DMS79 treated with DMSO at 0.1 percent for 48 hours (cell line): ENCODE data around the gene MUC16.
"Not testable (repeated sequence)": the region's sequence is repeated elsewhere in the genome, so short reads cannot be mapped to it uniquely, and the experiment has no call there.

Experiments
- DNase-seq: peaks from one replicate; lab custom pipeline; 2025; lab: John Stamatoyannopoulos, UW

Gene MUC16

DNA sequence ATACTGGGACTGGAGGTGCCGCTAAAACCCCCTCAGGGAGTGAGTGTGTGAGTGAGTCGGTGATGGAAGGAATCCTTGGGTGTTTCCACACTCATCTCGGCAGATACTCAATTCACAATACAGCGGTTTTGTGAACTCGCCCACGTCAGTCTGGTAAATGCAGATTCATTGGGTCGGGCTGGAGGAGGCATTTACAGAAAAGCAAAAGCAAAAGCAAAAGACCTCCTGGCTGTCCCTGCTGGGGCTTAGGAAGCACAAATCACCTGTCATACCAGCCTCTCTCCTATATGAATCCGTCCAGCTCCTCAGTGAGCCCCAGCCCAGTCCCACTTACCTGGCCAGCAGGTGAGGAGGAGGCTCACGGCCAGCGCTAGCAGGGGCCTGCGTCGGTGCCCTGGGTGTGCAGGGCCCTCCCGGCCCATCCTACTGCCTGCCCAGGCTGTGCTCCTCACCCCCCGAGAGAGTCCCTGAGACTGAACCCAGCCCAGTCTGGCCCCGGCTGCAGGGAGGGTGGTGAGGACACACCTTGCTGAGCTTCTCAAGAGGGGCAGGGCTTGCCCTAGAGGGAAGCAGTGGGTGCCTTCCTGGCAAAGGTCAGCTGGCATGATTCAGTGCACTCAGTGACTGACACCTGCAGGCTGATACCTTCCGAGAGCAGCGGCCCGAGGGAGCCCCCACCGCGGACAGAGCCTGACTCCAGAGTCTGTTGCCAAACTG, at the start of gene MUC16:
MUC16 (minus strand) TSS at position 475 of the 717 bp plus-strand sequence.
- no peak for DNase-seq

DNA sequence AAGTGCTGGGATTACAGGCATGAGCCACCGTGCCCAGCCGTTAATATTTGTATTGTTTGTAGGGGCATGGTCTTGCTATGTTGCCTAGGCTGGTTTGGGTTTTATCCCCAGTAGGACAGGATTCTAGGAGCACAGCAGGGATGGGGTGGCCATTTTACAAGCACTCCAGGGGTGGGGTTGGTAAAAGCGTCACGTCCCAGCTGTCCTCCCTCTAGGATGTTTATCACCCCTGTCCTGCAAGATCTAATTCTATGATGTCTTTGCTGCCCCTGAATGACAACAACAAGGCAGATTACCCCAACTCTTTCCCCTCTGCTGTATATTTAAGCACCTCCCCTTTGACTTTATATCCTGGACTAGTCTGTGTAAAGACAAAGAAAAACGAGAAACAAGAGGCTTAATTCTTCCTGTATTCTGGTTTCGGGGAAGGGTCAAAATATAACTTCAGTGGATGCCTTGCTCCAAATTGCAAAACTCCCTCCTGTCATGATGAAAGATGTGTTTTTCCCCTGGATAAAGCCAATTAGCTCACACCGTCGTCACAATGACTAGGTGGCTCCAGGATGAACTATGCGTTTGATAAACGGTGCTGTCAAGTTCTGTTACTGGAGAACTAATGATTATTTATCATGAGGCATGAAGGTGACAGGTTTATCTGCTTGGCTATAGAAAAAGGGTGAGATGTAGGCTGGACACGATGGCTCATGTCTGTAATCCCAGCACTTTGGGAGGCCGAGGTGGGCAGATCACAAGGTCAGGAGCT, 48.9 kb upstream of the MUC16 start:
- no peak for DNase-seq

DNA sequence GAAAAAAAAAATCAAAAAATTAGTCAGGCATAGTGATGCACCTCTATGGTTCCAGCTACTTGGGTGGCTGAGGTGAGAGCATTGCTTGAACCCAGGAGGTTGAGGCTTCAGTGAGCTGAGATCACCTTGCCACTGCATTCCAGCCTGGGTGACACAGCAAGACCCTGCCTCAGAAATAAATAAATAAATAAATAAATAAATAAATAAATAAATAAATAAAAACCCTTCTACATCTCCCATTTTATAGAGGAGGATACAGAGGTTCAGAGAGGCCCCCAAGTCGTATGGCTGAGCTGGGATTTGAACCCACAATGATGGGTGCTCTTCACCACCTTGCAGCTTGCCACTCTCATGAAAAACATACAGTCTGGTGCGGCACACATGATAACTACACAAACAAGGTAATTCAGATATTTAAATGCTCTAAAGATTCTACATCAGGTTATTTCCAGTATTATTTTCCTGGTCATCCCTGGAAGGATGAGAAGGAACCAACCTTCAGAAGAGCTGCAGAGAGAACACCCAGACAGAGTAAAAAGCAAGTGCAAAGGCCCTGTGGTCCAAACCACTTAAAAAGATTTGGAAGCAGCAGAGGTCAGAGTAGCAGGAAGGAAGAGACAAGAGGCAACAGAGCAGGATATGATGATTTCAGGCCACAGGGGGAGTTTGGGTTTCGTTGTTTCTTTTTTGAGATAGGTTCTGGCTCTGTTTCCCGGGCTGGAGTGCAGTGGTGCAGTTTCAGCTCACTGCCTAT, 47.5 kb upstream of the MUC16 start:
- no peak for DNase-seq

DNA sequence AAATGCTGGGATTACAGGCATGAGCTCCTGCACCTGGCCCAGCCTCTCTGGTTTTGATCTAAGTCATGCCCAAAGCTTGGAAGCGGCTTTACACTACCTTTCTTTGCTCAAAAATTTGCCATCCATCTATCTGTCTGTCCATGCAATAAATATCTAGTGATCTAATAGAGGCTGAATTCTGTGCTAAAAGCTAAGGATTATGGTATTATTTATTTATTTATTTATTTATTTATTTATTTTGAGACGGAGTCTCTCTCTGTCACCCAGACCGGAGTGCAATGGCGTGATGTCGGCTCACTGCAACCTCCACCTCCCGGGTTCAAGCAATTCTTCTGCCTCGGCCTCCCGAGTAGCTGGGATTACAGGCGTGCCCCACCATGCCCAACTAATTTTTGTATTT, 45.9 kb upstream of the MUC16 start:
- not testable (repeated sequence) for DNase-seq

DNA sequence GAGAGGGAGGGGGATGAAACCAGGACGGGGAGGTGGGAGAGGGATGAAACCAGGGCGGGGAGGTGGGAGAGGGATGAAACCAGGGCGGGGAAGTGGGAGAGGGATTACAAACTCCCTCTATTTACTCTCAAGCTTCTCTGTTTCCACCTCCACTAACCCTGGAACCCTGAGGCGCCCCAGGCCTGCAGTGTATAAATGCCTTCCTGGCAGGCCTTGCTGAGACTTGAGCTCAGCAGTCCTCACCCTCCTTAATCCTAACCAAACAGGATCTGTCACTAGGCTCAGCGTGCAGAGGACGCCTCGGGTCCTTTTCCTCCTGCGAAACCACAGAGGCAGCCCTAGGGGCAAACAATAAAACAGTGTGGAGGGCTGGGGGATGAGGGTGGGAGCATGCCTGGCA, 44.6 kb upstream of the MUC16 start:
- DNase-seq, result no peak

DNA sequence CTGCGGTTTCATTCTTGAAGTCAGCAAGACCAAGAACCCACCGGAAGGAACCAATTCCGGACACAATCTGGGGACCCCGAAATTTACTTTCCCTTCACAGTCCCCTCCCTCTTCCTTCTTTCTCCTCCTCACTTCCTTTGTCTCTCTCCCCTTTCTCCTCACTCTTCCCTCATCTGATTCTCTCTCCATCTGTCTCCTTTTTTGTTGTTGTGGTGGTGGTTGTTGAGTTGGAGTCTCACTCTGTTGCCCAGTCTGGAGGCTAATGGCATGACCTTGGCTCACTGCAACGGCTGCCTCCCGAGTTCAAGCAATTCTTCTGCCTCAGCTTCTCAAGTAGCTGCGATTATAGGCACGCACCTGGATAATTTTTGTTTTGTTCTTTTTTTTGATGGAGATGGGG, 44.0 kb upstream of the MUC16 start:
- DNase-seq, result no peak

DNA sequence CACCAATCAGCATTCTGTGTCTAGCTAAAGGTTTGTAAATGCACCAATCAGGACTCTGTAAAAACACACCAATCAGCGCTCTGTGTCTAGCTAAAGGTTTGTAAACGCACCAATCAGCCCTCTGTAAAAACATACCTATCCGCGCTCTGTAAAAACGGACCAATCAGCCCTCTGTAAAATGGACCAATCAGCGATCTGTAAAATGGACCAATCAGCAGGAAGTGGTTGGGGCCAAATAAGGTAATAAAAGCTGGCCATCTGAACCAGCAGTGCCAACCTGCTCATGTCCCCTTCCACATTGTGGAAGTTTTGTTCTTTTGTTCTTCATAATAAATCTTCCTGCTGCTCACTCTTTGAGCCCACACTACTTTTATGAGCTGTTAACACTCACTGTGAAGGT, 43.5 kb upstream of the MUC16 start:
- DNase-seq, result not testable (repeated sequence)

DNA sequence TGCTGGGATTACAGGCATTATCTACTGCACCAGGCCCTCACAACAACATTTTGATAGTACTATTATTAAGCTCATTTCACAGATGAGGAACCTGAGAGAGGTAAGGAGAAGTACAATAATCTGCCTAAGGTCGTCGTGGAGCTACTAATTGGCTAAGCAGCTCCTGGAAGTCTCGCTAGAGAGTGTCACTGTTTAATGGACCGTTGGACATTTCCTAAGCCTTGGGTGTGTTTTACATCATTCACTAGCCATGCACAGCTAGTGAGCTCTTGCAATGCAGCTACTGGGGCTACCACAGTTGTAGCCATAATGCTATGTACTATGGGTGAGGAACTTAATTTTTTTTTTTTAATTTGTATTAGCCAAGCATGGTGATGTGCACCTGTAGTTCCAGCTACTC, 42.7 kb upstream of the MUC16 start:
- DNase-seq, result no peak

DNA sequence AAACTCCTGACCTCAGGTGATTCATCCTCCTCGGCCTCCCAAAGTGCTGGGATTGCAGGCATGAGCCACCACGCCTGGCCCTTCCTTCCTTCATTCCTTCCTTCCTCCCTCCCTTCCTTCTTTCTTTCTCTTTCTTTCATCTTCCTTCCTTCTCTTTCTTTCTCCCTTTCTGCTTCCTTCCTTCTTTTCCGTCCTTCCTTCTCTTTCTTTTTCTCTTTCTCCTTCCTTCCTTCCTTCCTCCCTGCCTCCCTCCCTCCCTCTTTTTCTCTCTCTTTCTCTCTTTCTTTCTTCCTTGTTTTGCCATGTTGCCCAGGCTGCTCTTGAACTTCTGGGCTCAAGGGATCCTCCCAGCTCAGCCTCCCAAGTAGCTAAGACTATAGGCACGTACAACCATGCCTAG, 36.5 kb upstream of the MUC16 start:
- no peak for DNase-seq

DNA sequence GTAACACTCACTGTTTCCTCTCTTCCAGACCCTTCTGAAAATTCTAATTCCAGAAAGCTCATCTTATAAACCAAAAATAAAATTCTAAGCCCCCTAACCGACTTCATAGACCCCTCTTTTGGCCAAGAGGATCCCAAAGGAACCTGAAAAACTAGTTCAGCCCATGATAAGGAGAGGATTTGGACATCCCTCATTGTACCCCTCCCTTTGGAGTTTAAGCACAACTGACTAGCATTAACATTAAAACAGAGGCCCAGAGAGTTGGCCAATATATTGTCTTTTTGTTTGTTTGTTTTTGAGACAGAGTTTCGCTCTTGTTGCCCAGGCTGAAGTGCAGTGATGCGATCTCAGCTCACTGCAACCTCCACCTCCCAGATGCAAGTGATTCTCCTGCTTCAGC, 34.2 kb upstream of the MUC16 start:
- DNase-seq, result no peak

DNA sequence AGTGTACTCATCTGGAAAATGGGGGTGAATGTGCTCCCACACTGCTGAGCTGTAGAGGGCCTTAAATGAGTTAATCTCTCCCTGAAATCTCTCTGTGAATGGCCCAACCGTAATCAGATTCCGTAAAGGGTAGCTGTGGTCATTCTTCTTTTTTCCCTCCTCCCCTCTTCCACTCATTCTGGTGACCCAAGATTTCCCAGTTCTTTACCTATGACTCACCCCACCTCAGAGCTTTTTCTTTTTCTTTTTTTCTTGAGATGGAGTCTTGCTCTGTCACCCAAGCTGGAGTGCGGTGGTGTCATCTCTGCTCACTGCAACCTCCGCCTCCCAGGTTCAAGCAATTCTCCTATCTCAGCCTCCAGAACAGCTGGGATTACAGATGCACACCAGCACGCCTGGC, 33.3 kb upstream of the MUC16 start:
- no peak for DNase-seq

DNA sequence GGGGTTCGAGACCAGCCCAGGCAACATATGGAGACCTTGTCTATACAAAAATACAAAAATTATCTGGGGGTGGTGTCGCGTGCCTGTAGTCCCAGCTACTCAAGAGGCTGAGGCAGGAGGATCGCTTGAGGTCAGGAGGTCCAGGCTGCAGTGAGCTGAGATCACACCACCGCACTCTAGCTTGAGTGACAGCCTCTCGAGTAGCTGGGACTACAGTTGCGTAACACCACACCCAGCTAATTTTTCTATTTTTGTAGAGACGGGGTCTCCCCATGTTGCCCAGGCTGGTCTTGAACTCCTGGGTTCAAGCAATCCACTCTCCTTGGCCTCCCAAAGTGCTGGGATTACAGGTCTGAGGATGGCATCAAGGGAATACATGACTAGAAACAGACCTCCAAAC, 30.8 kb upstream of the MUC16 start:
- DNase-seq, result no peak

DNA sequence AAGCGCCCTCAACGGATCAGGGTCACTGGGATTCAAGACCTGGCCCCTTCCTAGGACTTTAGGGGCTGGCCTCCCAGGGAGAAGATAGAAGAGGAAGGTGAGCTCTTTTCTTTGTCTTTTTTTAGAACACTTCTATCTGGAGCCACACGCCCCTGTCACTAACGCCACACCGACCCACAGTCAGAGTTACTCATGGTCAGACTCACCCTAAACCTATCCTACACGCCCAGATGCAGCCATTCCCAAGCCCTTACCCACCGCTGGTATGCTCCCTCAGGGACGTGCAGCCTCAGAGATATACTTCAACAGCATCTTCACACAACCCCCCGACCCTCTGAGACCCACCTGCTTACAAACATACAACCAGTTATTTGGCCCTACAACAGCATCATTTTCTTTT, 29.9 kb upstream of the MUC16 start:
- no peak for DNase-seq

DNA sequence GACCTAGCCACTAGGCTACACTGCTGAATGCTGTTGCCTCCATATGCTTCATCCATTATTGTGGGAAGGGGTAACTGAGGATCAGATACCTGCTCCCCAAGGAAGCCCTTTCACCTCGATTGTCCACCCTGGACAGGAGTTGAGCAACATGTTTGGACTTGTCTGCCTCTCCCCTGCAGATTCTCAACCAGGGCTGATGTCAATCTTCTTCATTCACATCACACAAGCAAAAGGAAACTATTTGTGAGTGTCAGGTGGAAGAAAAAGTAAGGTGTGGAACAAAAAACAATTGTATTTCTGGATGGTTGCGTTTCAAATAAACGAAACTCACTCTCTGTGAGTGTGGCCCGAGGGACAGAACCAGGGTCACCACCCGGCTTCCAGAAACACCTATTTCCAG, 29.5 kb upstream of the MUC16 start:
- DNase-seq, result no peak

DNA sequence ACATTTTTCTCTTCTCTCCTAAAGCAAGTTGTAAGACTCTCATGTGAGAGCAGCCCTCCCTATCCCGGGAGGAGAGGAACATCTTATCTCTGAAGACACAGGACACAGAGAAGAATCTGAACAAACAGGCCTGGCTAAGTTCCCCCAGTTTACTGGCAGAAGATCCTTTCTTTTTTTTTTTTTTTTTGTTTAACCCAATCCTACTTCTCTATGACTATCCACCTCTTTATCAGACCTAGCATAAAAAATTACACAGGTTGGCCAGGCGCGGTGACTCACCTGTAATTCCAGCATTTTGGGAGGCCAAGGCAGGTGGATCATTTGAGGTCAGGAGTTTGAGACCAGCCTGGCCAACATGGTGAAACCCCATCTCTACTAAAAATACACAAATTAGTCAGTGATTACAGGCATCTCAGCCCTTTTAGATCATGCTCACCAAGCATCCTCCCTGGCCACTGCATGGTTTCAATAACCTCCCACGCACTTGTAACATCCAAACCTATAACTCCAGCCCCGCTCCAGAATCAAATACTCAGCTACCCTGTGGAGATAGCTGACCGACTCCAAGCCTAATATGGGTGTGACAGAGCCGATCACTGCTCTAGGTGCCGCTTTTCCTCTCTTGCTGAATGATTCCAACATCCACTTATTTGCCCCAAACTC, 27.3 kb upstream of the MUC16 start:
- no peak for DNase-seq

DNA sequence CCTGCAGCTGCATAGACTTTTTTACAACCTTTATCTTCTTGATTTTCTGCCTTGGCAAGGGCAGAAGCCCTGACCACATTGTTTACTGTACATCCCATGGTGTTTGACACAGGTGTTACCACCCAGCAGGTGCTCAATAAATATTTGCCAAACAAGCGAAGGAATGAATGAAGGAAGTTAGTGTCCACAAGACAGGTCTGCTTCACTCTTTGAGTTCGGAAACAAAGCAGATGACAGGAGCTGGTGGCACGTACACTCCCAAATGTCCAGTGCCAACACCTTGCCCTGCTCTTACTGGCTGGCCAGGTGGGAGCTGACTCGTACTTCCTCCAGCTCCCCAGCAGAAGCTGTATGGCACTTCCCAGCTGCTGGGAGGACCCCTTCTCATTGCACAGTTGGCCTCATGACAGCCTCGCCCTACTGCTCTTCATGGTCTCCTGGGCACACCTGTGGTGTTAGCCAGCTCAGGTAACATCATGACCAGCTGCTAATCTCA, 22.0 kb upstream of the MUC16 start:
- peak; percentile 71 for DNase-seq

DNA sequence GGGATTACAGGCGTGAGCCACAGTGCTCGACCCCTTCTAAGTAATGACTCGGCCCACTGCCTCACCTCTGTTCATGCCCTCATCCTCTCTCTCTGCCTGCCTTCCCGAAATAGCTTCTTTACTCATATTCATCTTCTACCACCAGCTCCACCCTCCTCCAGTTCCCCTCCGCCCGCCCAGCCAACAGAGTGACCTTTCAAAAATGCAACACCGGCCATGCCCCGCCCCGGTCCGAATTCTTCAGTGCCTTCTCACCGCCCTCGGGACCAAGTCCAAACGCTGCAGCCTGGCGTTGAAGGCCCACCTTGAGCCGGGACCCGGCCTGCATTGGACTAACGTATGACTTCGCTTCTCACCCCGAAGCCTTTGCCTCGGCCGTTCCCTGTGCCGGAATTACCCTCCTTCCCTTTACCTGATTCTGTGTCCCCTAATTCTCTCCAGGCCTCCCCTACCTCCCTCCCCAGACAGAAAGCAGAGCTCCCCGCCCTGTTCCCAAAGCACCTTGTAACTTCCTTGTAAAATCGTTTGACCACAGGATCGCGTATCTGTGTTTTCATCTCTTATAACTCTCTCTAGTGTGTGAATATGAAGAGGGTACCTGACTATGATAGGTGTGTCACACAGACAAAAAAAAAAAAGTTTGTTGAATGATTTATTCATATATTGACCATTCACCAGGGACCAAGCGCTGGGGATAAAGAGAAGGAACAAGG, 8.1 kb upstream of the MUC16 start:
- no peak for DNase-seq

DNA sequence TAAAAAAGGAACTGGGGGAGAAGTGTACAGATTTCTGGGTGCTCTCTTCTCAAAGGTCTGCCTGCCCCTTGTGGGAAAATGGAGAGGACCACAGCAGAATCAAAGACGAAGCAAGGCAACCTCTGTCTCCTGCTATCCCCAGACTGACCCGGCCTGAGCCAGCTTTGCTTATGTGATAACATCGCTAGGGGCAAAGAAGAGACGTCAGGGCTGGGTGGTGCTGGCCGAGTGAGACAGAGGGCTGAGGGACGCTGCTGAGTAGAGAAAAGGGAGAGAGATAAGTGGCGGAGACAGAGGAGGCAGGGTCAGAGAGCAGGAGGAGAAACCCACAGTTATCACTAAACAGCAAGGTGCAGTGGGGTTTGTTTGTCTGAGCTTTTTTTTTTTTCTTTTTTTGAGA, 4.6 kb upstream of the MUC16 start:
- no peak for DNase-seq

DNA sequence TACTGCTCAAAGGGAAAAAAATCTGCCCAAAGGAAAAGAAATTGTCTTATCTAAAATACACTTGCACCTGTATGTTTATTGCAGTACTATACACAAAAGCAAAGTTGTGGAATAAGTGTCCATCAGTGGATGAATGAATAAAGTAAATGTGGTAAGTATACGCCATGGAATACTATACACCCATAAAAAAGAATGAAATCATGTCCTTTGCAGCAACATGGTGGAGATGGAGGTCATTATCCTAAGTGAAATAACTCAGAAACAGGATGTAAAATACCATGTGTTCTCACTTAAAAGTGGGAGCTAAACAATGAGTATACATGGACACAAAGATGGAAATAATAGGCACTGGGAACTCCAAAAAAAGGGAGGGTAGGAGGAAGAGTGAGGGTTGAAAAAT, 3.8 kb upstream of the MUC16 start:
- DNase-seq, result no peak

DNA sequence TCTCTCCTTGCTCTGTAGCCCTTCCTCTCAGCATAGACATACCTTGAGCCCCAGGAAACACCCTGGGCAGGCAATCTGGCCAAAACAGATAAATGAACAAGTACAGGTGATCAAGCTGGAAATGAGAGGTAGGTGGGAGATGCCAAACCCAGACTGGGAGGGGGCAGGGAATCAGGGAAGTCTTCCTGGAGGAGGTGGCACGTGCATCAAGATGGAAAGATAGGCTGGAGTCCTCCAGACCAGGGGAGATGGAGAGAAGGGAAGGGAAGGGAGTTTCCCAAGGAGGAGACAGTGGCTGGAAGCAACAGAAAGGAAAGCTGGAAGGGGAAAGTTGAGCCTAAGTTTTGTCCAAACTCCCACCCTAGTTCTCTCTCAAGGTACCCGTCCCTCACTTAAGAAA, 1.7 kb upstream of the MUC16 start:
- no peak for DNase-seq

DNA sequence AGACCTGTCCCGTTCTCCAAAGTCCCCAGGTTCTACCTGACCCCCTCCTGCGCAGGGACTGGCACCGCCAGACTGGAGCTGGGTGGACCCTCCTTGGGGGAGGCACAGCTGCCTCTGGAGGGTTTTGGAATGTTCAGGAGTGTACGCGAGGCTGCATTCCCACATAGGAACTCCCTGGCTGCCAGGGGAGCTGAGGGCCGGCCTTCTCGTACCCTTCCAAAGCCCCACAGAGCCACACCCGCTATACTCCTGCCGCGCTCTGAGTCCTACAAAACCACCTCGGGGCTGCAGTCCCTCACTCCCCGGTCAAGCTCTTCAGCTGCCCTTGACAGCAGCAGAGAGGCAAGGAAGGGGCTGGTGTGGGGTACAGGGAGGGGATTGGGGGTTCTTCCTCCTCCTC, 484 bp upstream of the MUC16 start:
- DNase-seq, result no peak

DNA sequence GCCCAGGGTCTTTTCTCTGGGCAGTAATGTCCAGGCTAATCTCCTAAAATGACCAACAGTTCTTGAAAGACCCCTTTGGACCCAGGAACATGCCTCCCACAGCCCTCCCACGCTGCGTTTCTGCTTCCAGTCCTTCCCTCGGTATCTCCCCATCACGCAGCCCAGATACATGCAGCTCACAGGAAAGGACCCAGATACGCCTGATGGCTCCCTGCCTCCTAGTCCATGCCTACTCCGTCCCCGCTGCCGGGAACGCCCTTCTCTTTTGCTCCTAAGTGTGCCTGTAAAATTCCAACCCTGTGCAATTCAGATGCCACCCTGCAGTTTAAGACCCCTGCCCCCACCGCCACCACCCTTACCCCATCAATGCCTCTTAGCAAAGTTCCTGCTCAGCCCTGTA, 778 bp downstream of the MUC16 start:
- no peak for DNase-seq
